MM.1S (cell line): ENCODE measurements around the gene SHISA7.

Experiments used
- EZH2 ChIP-seq: fragments of 300-600 bp; sonication (generic); optimal IDR thresholded peaks from 2 replicates; pipeline ENCODE3; 2017; ENCODE audit warnings: low read depth, mild to moderate bottlenecking, antibody characterized with exemption, low read length, mixed read lengths
- TF ChIP-seq, protein P1 (sequence below): fragments of 300-600 bp; sonication (generic); IDR thresholded peaks from 2 replicates; pipeline ENCODE4 v1.5.1; 2016; ENCODE audit warnings: antibody characterized with exemption, low read length, mixed read lengths

DNA sequence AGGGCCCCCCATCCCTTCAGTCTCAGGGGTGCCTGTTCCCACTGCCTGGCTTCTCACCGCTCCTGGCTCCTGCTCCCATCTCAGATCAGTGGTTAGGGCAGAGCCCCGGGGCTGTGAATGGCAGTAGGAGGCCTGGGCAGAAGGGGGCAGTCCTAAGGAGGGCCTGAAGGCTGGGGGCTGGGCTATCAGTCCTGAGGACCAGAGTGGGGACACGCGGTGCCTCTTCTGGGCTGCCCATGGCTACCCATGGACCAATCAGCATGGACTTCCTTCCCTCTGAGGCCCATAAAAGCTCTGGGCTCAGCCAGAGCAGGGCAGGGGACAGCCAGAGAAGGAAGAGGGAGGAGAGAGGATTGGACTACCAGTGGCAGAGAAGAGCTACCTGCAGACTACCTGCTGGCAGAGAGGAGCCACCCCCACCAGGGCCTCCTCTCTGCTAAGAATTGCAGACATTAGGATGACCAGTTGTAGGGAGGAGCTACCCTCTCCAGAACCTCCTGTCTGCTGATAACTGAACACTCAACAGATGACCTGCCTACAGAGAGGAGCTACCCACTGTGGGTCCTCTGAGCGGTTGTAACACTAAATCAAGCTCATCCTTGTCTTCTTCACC, 23.4 kb downstream of the SHISA7 start:
- no peak for TF ChIP-seq EZH2
- TF ChIP-seq, protein P1, sequence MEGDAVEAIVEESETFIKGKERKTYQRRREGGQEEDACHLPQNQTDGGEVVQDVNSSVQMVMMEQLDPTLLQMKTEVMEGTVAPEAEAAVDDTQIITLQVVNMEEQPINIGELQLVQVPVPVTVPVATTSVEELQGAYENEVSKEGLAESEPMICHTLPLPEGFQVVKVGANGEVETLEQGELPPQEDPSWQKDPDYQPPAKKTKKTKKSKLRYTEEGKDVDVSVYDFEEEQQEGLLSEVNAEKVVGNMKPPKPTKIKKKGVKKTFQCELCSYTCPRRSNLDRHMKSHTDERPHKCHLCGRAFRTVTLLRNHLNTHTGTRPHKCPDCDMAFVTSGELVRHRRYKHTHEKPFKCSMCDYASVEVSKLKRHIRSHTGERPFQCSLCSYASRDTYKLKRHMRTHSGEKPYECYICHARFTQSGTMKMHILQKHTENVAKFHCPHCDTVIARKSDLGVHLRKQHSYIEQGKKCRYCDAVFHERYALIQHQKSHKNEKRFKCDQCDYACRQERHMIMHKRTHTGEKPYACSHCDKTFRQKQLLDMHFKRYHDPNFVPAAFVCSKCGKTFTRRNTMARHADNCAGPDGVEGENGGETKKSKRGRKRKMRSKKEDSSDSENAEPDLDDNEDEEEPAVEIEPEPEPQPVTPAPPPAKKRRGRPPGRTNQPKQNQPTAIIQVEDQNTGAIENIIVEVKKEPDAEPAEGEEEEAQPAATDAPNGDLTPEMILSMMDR, result no peak
